Activated naive CD4-positive, alpha-beta T cell treated with anti-CD3 and anti-CD28 coated beads, Interleukin-2, amount 10 ng/mL, durations not matched to agents 7 days and 5 days (primary cell): ENCODE results near the gene NBAS.
"Not testable (repeated sequence)": the region's sequence is repeated elsewhere in the genome, so short reads cannot be mapped to it uniquely, and the experiment has no call there.

ENCODE experiments used
- CTCF ChIA-PET: fragments of 350-600 bp; sonication (Branson Sonifier 250); formaldehyde crosslinking; loops from one replicate; lab custom pipeline; 2021; ENCODE audit warnings: antibody characterized with exemption; lab: Charles Lee
- DNase-seq: peaks from one replicate; pipeline ENCODE4 v3.0.0-alpha.2; 2020
- H3K27ac Mint-ChIP-seq: one replicate; pipeline ENCODE4 v1.8.0; 2021; ENCODE audit warnings: mild to moderate bottlenecking, moderate library complexity, mixed read lengths
- H3K27me3 Mint-ChIP-seq: one replicate; pipeline ENCODE4 v1.8.0; 2021; ENCODE audit warnings: mild to moderate bottlenecking, mixed read lengths
- H3K36me3 Mint-ChIP-seq: one replicate; pipeline ENCODE4 v1.8.0; 2021; ENCODE audit warnings: mixed read lengths
- H3K4me1 Mint-ChIP-seq: one replicate; pipeline ENCODE4 v1.8.0; 2021; ENCODE audit warnings: mixed read lengths
- H3K4me3 Mint-ChIP-seq: one replicate; pipeline ENCODE4 v1.8.0; 2021; ENCODE audit warnings: mild to moderate bottlenecking, moderate library complexity, mixed read lengths
- H3K9me3 Mint-ChIP-seq: one replicate; pipeline ENCODE4 v1.8.0; 2021; ENCODE audit warnings: mixed read lengths

Gene NBAS

GRCh38 chr2:15471606-15472005 lies 89.5 kb downstream of the NBAS start:
- Mint-ChIP-seq H3K9me3 (no peaks in the 10 kb centered on the region), H3K4me1 (no peaks in the 10 kb centered on the region), H3K4me3 (no peak overlapping the region), H3K27me3 (no peaks in the 10 kb centered on the region), H3K27ac (no peak overlapping the region), H3K36me3 (peaks cover 57% of the 10 kb centered on the region)
- no peak for DNase-seq
- CTCF ChIA-PET, result interaction anchor here (0.8 kb wide), 1 partner anchor 420 kb away, joined by 3 read pairs; no protein-coding TSS in a partner anchor

GRCh38 chr2:15460112-15460620 lies 101.0 kb downstream of the NBAS start:
- Mint-ChIP-seq H3K4me3 (no peak overlapping the region), H3K36me3 (peaks cover 19% of the 10 kb centered on the region), H3K27ac (no peak overlapping the region), H3K9me3 (no peaks in the 10 kb centered on the region), H3K4me1 (no peaks in the 10 kb centered on the region), H3K27me3 (no peaks in the 10 kb centered on the region)
- CTCF ChIA-PET, result no interaction called here
- no peak for DNase-seq

DNA sequence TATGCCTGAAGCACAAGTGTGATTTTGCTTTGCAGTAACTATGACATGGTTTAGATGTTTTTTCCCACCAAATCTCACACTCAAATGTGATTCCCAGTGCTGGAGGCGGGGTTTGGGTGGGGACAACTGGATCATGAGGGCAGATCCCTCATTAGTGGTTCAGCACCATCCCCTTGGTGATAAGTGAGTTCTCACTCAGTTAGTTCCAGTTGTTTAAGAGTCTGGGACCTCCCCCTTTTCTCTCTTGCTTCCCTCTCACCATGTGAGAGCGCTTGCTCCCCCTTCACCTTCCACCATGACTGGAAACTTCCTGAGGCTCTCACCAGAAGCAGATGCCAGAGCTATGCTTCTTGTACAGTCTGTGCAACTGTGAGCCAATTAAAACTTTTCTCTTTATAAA lies 102.9 kb downstream of the NBAS start:
- Mint-ChIP-seq H3K4me1 (no peaks in the 10 kb centered on the region), H3K4me3 (no peak overlapping the region), H3K9me3 (no peaks in the 10 kb centered on the region), H3K27ac (peak overlapping the region; percentile 8), H3K27me3 (no peaks in the 10 kb centered on the region), H3K36me3 (peaks cover 17% of the 10 kb centered on the region)
- DNase-seq, result no peak
- CTCF ChIA-PET, result no interaction called here

DNA sequence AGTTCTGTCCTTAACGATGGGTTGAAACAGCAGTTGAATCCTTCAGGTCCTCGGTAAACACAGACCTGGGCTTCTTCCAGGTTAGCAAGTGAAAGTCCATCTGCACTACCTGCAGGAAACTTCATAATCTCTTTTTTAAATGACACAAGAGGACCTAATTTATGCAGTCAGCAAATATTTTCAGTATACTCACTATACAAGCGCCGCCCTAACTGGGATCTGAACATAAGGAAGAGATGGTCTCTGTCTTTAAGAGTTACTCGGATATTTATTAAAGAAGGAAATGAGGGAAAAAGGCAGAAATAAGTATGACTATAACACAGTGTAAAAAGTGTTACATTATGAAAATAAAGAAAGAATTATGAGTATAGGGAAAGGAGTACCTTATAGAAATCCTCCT lies 103.3 kb downstream of the NBAS start:
- H3K27me3 Mint-ChIP-seq, result no peaks in the 10 kb centered on the region
- no peaks in the 10 kb centered on the region for H3K9me3 Mint-ChIP-seq
- DNase-seq, result no peak
- no peaks in the 10 kb centered on the region for H3K4me1 Mint-ChIP-seq
- CTCF ChIA-PET, result no interaction called here
- H3K36me3 Mint-ChIP-seq, result peaks cover 16% of the 10 kb centered on the region
- H3K4me3 Mint-ChIP-seq, result no peak overlapping the region
- H3K27ac Mint-ChIP-seq, result no peak overlapping the region

- H3K27ac Mint-ChIP-seq, result no peak overlapping the region
- peaks cover 20% of the 10 kb centered on the region for H3K36me3 Mint-ChIP-seq
- H3K9me3 Mint-ChIP-seq, result no peaks in the 10 kb centered on the region
- no peaks in the 10 kb centered on the region for H3K4me1 Mint-ChIP-seq
- no peak for DNase-seq
- CTCF ChIA-PET, result no interaction called here
- H3K27me3 Mint-ChIP-seq, result no peaks in the 10 kb centered on the region
- H3K4me3 Mint-ChIP-seq, result no peak overlapping the region
Observed at GRCh38 chr2:15456352-15456751, 104.8 kb downstream of the NBAS start.

DNA sequence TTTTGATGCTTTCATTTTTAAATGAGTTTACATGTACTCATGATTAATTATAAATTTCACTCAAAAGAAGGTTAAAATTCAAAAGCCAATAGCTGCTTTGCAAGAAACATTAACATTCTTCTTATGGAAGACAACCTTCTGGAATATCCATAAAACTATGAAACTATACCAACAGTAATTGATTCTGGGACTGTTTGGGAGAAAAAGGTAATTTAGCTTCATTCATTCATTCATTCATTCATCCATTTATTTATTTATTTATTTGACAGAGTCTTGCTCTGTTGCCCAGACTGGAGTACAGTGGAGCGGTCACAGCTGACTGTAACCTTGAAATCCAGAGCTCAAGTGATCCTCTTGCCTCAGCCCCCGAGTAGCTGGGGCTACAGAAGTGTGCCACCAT lies 110.3 kb downstream of the NBAS start:
- CTCF ChIA-PET, result no interaction called here
- Mint-ChIP-seq H3K9me3 (no peaks in the 10 kb centered on the region), H3K36me3 (peaks cover 15% of the 10 kb centered on the region), H3K27ac (no peak overlapping the region), H3K4me1 (no peaks in the 10 kb centered on the region), H3K27me3 (no peaks in the 10 kb centered on the region), H3K4me3 (no peak overlapping the region)
- no peak for DNase-seq

DNA sequence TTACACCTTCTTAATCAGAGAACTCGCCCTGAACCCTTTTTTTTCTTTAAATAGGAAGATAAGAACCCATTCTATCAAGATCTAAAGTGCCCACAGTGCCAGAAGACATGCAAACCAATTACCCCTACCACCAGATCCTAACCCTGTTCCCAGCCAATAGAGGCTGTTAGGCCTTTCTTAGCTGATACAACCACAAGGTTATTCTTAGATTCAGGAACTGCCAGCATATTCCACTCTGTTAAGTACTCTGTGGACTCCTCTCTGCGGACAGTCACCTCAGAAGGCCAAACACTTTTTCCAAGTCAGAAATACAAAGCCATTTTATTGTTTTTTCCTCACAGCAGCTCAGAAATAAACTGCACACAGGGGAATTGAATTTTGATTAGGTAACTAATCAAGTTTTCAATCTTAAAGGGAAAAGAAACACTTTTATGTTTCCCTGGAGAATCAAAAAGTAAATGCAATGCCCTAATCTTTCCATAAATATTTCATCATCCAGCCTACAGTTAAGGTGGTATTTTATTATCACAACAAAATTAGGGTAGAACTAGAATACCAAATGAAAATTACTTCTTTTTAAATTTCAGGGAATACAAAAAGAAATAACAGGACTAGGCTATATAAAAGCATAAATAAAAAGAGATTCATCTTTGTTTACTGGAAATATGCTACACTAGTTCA lies 111.4 kb downstream of the NBAS start:
- H3K27me3 Mint-ChIP-seq, result no peaks in the 10 kb centered on the region
- H3K27ac Mint-ChIP-seq, result no peak overlapping the region
- H3K9me3 Mint-ChIP-seq, result no peaks in the 10 kb centered on the region
- DNase-seq, result no peak
- H3K4me3 Mint-ChIP-seq, result no peak overlapping the region
- peaks cover 18% of the 10 kb centered on the region for H3K36me3 Mint-ChIP-seq
- CTCF ChIA-PET, result no interaction called here
- H3K4me1 Mint-ChIP-seq, result no peaks in the 10 kb centered on the region

GRCh38 chr2:15448250-15448839 lies 112.8 kb downstream of the NBAS start:
- Mint-ChIP-seq H3K27ac (no peak overlapping the region), H3K36me3 (peaks cover 18% of the 10 kb centered on the region), H3K4me3 (no peak overlapping the region), H3K9me3 (no peaks in the 10 kb centered on the region), H3K4me1 (no peaks in the 10 kb centered on the region), H3K27me3 (no peaks in the 10 kb centered on the region)
- CTCF ChIA-PET, result no interaction called here
- no peak for DNase-seq

GRCh38 chr2:15447381-15447780 lies 113.8 kb downstream of the NBAS start:
- DNase-seq, result no peak
- H3K36me3 Mint-ChIP-seq, result peaks cover 16% of the 10 kb centered on the region
- H3K27ac Mint-ChIP-seq, result no peak overlapping the region

DNA sequence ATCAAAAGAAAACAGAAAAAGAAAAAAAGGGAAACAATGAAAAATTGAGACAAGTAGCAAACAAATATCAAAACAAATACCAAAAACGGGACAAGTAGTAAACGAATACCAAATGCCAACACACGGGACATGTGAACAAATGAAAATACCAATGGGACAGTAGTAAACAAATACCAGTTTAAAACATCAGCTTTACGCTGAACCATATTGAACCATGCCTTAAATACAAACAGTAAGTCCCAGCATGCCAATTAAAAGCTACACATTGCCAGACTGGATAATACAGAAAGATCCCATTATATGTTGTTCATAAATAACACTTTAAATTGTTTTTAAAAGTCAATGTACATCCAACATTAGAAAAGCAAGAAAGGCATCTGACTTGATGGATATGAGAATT lies 114.2 kb downstream of the NBAS start:
- Mint-ChIP-seq H3K27me3 (no peaks in the 10 kb centered on the region), H3K27ac (no peak overlapping the region), H3K9me3 (no peaks in the 10 kb centered on the region), H3K36me3 (peaks cover 16% of the 10 kb centered on the region), H3K4me1 (no peaks in the 10 kb centered on the region), H3K4me3 (no peak overlapping the region)
- DNase-seq, result no peak
- CTCF ChIA-PET, result no interaction called here

More at GRCh38 chr2:15447381-15447780, 113.8 kb downstream of the NBAS start:
- H3K27me3 Mint-ChIP-seq, result no peaks in the 10 kb centered on the region
- no peaks in the 10 kb centered on the region for H3K9me3 Mint-ChIP-seq
- CTCF ChIA-PET, result no interaction called here
- no peaks in the 10 kb centered on the region for H3K4me1 Mint-ChIP-seq
- no peak overlapping the region for H3K4me3 Mint-ChIP-seq

- Mint-ChIP-seq H3K27ac (no peak overlapping the region), H3K4me1 (no peaks in the 10 kb centered on the region), H3K27me3 (no peaks in the 10 kb centered on the region), H3K4me3 (no peak overlapping the region), H3K9me3 (no peaks in the 10 kb centered on the region), H3K36me3 (peaks cover 14% of the 10 kb centered on the region)
- CTCF ChIA-PET, result no interaction called here
- DNase-seq, result no peak
Observed at GRCh38 chr2:15445891-15446562, 115.1 kb downstream of the NBAS start.

DNA sequence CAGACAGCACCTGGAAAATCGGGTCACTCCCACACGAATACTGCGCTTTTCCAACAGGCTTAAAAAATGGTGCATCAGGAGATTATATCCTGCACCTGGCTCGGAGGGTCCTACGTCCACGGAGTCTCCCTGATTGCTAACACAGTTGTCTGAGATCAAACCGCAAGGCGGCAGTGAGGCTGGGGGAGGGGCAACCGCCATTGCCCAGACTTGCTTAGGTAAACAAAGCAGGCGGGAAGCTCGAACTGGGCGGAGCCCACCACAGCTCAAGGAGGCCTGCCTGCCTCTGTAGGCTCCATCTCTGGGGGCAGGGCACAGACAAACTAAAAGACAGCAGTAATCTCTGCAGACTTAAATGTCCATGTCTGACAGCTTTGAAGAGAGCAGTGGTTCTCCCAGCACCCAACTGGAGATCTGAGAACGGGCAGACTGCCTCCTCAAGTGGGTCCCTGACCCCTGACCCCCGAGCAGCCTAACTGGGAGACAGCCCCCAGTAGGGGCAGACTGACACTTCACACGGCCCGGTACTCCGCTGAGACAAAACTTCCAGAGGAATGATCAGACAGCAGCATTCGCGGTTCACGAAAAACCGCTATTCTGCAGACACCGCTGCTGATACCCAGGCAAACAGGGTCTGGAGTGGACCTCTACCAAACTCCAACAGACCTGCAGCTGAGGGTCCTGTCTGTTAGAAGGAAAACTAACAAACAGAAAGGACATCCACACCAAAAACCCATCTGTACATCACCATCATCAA lies 121.2 kb downstream of the NBAS start:
- DNase-seq, H3K4me1 Mint-ChIP-seq, H3K27ac Mint-ChIP-seq, H3K27me3 Mint-ChIP-seq, H3K4me3 Mint-ChIP-seq, CTCF ChIA-PET, H3K36me3 Mint-ChIP-seq, H3K9me3 Mint-ChIP-seq: not testable (repeated sequence)

DNA sequence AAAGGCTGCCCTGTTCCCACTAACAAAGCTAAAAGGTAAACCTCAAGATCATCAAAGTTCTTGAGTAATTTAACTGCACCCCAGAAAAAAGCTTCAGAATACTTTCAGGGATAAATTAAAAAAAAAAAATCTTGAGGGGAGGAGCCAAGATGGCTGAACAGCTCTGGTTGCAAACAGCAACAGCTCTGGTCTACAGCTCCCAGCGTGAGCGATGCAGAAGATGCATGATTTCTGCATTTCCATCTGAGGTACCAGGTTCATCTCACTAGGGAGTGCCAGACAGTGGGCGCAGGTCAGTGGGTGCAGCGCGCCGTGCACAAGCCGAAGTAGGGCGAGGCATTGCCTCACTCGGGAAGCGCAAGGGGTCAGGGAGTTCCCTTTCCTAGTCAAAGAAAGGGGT lies 121.8 kb downstream of the NBAS start:
- not testable (repeated sequence) for H3K4me3 Mint-ChIP-seq, H3K27ac Mint-ChIP-seq, H3K4me1 Mint-ChIP-seq

GRCh38 chr2:15436195-15436594 lies 124.9 kb downstream of the NBAS start:
- no peaks in the 10 kb centered on the region for H3K27me3 Mint-ChIP-seq
- CTCF ChIA-PET, result no interaction called here
- H3K9me3 Mint-ChIP-seq, result no peaks in the 10 kb centered on the region
- DNase-seq, result no peak
- H3K4me1 Mint-ChIP-seq, result no peaks in the 10 kb centered on the region
- H3K36me3 Mint-ChIP-seq, result peaks cover 2% of the 10 kb centered on the region
- H3K27ac Mint-ChIP-seq, result no peak overlapping the region
- H3K4me3 Mint-ChIP-seq, result no peak overlapping the region

More for the DNA sequence above, 121.8 kb downstream of the NBAS start:
- H3K27me3 Mint-ChIP-seq, H3K9me3 Mint-ChIP-seq, CTCF ChIA-PET, DNase-seq, H3K36me3 Mint-ChIP-seq: not testable (repeated sequence)
